Neural crest cell (in vitro differentiated cells): Measurements from ENCODE around the gene GNG7. TPM values are rescaled to one million over a fixed set of nuclear protein-coding genes. Genes with fewer than 3 reads are reported as not detected.

ENCODE experiments used
- DNase-seq: peaks from one replicate; pipeline ENCODE4 v3.0.0; 2021; ENCODE audit warnings: low read depth, mixed read lengths, low spot score
- H3K27ac Mint-ChIP-seq: one replicate; pipeline ENCODE4 v1.8.0; 2021; ENCODE audit warnings: mild to moderate bottlenecking, mixed read lengths; ENCODE audit not compliant: unreplicated experiment
- H3K27me3 Mint-ChIP-seq: 2 replicates; pipeline ENCODE4 v1.8.0; 2021; ENCODE audit warnings: low read depth, mild to moderate bottlenecking, mixed read lengths
- H3K36me3 Mint-ChIP-seq: 2 replicates; pipeline ENCODE4 v1.8.0; 2021; ENCODE audit warnings: low read depth, mild to moderate bottlenecking, mixed read lengths
- H3K4me1 Mint-ChIP-seq: 2 replicates; pipeline ENCODE4 v1.8.0; 2021; ENCODE audit warnings: mixed read lengths
- H3K4me3 Mint-ChIP-seq: one replicate; pipeline ENCODE4 v1.8.0; 2021; ENCODE audit warnings: mild to moderate bottlenecking, mixed read lengths
- H3K9me3 Mint-ChIP-seq: 2 replicates; pipeline ENCODE4 v1.8.0; 2021; ENCODE audit warnings: mixed read lengths
- total RNA-seq: library from RNA; stranded (reverse); gene quantifications from 2 replicates; pipeline ENCODE4 v1.2.1, GENCODE V29; 2021
- TF ChIP-seq, protein P1 (sequence below): fragments of 200-600 bp; sonication (generic); conservative IDR thresholded peaks from 2 replicates; pipeline ENCODE4 v1.5.0; 2021; ENCODE audit warnings: antibody characterized with exemption, mild to moderate bottlenecking

GNG7 gene
- total RNA-seq, 1 donor from 2014 or later = 13.9 TPM

DNA sequence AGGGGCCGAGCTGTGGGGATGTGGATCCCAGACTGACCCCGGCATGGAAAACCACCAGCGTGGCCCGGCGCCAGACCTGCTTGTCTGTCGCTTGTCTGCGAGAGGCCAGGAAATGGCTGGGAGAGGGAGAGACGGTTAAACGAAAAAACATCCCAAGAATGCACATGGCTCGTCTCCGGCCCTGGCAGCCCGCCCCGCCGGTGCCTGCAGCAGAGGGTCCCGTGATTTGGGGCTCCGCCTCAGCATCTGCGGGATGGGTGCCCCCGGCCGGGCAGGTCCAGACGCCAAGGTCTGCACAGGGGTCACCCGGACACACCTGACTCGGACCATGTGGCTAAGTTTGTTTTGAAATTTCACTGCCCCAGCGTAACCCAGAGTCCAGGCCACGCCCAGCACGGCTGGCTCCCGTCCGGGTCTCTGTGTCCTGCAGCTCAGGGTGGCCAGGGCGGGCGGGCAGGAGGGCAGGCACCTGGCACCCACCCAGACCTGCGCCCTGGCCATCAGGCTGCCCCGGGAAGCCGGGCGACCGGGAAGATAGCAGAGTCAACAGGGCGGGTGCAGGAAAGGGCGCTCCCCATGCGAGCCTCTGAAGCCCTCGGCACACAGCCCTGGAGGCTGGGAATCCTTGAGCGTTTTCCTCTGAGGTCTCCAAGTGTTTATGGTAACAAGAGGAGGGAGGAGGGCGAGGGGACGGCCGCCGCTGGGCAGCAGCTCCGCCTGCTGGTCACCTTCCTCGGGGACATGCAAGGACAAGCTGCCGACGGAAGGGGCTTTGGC is 123.4 kb downstream of the GNG7 start:
- Mint-ChIP-seq H3K27ac (no peak overlapping the region), H3K36me3 (peaks cover 6% of the 10 kb centered on the region), H3K9me3 (peaks cover 3% of the 10 kb centered on the region), H3K27me3 (peaks cover 10% of the 10 kb centered on the region), H3K4me3 (peak overlapping the region; percentile 49), H3K4me1 (peaks cover 4% of the 10 kb centered on the region)
- peak; percentile 83 for DNase-seq
- TF ChIP-seq, protein P1, sequence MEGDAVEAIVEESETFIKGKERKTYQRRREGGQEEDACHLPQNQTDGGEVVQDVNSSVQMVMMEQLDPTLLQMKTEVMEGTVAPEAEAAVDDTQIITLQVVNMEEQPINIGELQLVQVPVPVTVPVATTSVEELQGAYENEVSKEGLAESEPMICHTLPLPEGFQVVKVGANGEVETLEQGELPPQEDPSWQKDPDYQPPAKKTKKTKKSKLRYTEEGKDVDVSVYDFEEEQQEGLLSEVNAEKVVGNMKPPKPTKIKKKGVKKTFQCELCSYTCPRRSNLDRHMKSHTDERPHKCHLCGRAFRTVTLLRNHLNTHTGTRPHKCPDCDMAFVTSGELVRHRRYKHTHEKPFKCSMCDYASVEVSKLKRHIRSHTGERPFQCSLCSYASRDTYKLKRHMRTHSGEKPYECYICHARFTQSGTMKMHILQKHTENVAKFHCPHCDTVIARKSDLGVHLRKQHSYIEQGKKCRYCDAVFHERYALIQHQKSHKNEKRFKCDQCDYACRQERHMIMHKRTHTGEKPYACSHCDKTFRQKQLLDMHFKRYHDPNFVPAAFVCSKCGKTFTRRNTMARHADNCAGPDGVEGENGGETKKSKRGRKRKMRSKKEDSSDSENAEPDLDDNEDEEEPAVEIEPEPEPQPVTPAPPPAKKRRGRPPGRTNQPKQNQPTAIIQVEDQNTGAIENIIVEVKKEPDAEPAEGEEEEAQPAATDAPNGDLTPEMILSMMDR = peak; percentile 87

DNA sequence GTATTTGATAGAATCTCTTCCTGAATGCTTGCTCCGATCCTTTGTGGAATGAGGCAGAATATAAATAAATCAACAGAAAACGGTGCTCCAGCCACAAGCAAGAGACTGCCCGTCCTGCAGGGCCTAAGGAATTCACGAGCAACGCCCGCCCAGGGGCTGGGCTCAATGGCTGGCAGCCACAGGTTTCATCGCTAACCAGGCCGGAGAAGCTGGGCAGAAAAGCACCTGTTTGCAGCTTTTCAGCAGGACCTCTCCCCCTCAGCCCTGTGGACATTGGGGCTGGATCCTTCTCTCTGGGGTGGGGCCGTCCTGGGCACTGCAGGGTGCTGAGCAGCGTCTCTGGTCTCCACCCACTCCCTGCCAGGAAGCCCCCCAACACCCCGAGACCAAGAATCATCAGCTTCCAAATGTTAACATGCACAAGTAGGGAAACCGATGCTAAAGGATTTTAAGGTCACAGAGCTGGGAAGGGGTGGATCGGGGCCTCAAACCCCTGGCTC is 124.1 kb downstream of the GNG7 start:
- H3K27me3 Mint-ChIP-seq = peaks cover 9% of the 10 kb centered on the region
- TF ChIP-seq, protein P1 = no peak
- H3K36me3 Mint-ChIP-seq = peaks cover 6% of the 10 kb centered on the region
- H3K9me3 Mint-ChIP-seq = no peaks in the 10 kb centered on the region
- DNase-seq = no peak
- peak overlapping the region; percentile 59 for H3K4me3 Mint-ChIP-seq
- no peak overlapping the region for H3K27ac Mint-ChIP-seq
- peaks cover 4% of the 10 kb centered on the region for H3K4me1 Mint-ChIP-seq

DNA sequence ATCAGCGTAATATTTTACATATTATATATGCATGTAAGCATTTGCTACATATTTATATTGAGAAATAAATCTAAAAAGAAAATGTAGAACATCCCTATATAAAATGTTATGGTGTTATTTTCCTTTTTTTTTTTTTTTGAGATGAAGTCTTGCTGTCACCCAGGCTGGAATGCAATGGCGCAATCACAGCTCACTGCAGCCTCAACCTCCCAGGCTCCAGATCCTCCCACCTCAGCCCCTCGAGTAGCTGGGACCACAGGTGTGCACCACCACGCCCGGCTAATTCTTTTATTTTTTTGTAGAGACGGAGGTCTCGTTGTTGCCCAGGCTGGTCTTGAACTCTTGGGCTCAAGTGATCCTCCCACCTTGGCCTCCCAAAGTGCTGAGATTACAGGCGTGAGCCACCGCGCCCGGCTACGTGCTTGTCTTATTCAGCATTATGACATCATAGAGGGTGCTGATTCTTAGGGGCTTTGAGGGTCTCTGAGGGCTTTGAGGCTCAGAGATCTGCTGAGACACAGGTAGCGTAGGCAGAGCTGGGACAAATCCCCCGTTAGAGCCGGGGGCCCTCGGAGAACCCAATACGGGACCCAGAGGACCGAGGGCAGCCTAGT is 124.7 kb downstream of the GNG7 start:
- Mint-ChIP-seq H3K27ac (no peak overlapping the region), H3K36me3 (peaks cover 6% of the 10 kb centered on the region), H3K9me3 (no peaks in the 10 kb centered on the region), H3K27me3 (peaks cover 9% of the 10 kb centered on the region), H3K4me3 (peak overlapping the region; percentile 59), H3K4me1 (peaks cover 4% of the 10 kb centered on the region)
- TF ChIP-seq, protein P1 = no peak
- DNase-seq = no peak

DNA sequence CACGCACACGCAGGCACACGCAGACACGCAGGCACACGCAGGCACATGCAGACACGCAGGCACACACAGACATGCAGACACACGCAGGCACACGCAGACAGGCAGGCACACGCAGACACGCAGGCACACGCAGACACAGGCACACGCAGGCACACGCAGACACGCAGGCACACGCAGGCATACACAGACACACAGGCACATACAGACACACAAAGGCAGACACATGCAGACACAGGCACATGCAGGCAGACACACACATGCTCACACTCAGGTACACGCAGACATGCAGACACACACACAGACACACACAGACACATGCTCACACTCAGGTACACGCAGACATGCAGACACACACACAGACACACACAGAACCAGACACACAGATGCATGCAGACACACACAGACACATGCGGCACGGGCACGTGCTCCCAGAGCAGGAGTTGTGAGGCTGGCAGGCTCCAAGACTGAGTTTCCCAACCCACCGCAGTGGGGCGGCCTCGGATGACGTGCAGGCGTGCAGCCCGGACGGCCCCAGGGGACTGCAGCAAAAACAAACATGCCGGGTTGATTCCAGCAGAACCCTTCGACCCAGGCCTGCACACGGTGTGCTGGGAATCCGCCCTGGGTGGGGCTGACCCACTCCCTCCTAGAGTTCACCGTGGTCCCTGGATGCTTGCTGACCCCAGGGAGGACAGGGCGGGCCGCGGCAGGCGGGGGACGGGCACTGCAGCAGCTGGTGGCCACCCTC is 126.6 kb downstream of the GNG7 start:
- Mint-ChIP-seq H3K4me1 (peaks cover 4% of the 10 kb centered on the region), H3K27ac (no peak overlapping the region), H3K27me3 (peaks cover 9% of the 10 kb centered on the region), H3K4me3 (no peak overlapping the region), H3K9me3 (no peaks in the 10 kb centered on the region), H3K36me3 (peaks cover 2% of the 10 kb centered on the region)
- no peak for DNase-seq
- TF ChIP-seq, protein P1 = no peak

DNA sequence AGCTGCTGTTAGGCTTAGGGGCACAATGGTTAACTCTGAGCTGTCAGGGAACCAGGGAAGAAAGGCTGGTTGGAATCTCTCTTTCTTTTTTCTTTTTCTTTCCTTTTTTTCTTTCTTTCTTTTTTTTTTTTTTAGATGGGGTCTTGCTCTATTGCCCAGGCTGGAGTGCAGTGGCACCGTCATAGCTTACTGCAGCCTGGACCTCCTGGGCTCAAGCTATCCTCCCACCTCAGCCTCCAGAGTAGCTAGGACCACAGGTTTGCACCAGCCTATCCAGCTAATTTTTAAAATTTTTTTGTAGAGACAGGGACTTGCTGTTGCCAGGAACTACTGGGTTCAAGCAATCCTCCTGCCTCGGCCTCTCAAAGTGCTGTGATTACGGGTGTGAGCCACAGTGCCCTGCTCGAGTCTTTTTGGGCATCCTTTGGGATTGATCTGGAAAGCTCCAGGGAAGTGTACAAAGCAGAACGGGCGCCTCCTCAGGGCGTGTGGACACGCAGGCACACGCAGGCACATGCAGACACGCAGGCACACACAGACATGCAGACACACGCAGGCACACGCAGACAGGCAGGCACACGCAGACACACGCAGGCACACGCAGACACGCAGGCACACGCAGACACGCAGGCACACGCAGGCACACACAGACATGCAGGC is 127.4 kb downstream of the GNG7 start:
- peaks cover 2% of the 10 kb centered on the region for H3K9me3 Mint-ChIP-seq
- peaks cover 9% of the 10 kb centered on the region for H3K27me3 Mint-ChIP-seq
- TF ChIP-seq, protein P1 = no peak
- no peak overlapping the region for H3K4me3 Mint-ChIP-seq
- peaks cover 4% of the 10 kb centered on the region for H3K4me1 Mint-ChIP-seq
- no peak overlapping the region for H3K27ac Mint-ChIP-seq
- peaks cover 5% of the 10 kb centered on the region for H3K36me3 Mint-ChIP-seq
- no peak for DNase-seq
